Measurements from ENCODE around the gene PCDHB8. TPM values are rescaled to one million over a fixed set of nuclear protein-coding genes. Genes with fewer than 3 reads are reported as not detected.
A peak's percentile ranks its signal among the peaks of the same experiment; 100 is the strongest.
"Not testable (repeated sequence)": the region's sequence is repeated elsewhere in the genome, so short reads cannot be mapped to it uniquely, and the experiment has no call there.

PCDHB8 gene
- total RNA-seq, 1 donor from 2014 or later = 0.40 TPM

DNA sequence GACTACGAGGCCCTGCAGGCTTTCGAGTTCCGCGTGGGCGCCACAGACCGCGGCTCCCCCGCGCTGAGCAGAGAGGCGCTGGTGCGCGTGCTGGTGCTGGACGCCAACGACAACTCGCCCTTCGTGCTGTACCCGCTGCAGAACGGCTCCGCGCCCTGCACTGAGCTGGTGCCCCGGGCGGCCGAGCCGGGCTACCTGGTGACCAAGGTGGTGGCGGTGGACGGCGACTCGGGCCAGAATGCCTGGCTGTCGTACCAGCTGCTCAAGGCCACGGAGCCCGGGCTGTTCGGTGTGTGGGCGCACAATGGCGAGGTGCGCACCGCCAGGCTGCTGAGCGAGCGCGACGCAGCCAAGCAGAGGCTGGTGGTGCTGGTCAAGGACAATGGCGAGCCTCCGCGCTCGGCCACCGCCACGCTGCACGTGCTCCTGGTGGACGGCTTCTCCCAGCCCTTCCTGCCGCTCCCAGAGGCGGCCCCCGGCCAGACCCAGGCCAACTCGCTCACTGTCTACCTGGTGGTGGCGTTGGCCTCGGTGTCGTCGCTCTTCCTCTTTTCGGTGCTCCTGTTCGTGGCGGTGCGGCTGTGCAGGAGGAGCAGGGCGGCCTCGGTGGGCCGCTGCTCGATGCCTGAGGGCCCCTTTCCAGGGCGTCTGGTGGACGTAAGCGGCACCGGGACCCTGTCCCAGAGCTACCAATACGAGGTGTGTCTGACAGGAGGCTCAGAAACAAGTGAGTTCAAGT lies 6.7 kb downstream of the PCDHB8 start:
- ATAC-seq = not testable (repeated sequence)

DNA sequence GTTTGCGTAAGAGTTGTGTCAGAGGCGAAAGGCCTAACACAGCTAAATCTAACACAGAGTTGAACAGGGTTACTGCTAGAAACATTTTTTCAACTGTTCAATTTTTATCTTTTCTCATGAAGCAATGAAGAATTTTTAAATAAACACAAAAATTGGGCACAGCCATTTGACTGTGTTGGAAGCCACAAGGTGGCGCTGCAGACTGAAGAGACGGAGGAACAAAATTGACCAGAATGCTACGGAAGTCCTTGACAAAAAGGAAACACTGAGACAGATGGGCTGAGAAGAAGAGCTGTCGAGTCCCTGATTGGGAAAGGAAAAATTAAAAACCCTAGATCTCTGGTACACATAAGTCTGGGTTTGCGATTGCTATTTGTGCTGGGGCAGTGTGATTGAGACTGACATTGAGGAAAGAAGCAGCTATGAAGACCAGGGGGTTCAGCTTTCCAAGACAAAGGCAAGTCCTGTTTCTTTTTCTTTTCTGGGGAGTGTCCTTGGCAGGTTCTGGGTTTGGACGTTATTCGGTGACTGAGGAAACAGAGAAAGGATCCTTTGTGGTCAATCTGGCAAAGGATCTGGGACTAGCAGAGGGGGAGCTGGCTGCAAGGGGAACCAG lies 9.4 kb downstream of the PCDHB8 start, which contains the start of gene PCDHB9:
Gene PCDHB9 (plus strand): TSS at position 265 of the 616 bp plus-strand sequence. CDS start 158 bp downstream, at position 423.
- no peak for ATAC-seq

DNA sequence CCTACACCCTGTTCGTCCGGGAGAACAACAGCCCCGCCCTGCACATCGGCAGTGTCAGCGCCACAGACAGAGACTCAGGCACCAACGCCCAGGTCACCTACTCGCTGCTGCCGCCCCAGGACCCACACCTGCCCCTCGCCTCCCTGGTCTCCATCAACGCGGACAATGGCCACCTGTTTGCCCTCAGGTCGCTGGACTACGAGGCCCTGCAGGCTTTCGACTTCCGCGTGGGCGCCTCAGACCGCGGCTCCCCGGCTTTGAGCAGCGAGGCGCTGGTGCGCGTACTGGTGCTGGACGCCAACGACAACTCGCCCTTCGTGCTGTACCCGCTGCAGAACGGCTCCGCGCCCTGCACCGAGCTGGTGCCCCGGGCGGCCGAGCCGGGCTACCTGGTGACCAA lies 11.1 kb downstream of the PCDHB8 start:
- not testable (repeated sequence) for ATAC-seq

DNA sequence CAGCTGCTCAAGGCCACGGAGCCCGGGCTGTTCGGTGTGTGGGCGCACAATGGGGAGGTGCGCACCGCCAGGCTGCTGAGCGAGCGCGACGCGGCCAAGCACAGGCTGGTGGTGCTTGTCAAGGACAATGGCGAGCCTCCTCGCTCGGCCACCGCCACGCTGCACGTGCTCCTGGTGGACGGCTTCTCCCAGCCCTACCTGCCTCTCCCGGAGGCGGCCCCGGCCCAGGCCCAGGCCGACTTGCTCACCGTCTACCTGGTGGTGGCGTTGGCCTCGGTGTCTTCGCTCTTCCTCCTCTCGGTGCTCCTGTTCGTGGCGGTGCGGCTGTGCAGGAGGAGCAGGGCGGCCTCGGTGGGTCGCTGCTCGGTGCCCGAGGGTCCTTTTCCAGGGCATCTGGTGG lies 11.5 kb downstream of the PCDHB8 start:
- ATAC-seq = not testable (repeated sequence)

DNA sequence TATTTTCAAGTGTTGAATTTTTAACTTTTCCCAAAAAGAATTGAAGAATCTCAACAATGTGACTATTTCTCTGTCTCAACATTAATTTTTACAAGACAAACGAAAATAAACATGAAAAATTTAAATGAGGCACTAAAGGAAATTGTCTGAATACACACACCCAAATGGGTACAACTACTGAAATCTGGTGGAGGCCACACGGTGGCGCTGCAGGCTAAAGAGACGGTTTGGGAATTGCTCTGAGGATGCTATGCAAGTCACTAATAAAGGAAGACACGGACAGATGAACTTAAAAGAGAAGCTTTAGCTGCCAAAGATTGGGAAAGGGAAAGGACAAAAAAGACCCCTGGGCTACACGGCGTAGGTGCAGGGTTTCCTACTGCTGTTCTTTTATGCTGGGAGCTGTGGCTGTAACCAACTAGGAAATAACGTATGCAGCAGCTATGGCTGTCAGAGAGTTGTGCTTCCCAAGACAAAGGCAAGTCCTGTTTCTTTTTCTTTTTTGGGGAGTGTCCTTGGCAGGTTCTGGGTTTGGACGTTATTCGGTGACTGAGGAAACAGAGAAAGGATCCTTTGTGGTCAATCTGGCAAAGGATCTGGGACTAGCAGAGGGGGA lies 14.6 kb downstream of the PCDHB8 start, which contains the start of gene PCDHB10:
Gene PCDHB10 (plus strand): TSS at position 244 of the 616 bp plus-strand sequence. CDS start 200 bp downstream, at position 444.
- ATAC-seq = no peak

DNA sequence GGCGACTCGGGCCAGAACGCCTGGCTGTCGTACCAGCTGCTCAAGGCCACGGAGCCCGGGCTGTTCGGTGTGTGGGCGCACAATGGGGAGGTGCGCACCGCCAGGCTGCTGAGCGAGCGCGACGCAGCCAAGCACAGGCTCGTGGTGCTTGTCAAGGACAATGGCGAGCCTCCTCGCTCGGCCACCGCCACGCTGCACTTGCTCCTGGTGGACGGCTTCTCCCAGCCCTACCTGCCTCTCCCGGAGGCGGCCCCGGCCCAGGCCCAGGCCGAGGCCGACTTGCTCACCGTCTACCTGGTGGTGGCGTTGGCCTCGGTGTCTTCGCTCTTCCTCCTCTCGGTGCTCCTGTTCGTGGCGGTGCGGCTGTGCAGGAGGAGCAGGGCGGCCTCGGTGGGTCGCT lies 16.7 kb downstream of the PCDHB8 start:
- not testable (repeated sequence) for ATAC-seq

DNA sequence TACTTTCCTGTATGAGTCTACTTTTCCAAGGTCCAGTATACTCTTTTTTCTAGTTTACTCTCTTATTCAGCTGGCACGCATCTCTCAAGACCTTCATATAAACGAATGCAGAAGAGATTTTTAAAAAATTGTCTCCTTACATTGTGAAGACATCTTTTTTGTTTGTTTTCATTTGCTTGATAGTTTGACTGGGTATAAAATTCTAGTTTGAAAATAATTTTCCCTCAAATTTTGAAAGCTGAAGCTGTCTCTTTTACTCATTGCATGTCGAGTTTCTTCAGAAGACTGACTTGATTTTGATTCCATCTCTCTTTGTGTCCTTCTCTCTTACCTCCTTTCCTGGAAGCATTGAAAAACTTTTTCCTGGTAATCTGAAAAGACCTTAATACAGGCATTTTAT lies 18.8 kb downstream of the PCDHB8 start:
- no peak for ATAC-seq

DNA sequence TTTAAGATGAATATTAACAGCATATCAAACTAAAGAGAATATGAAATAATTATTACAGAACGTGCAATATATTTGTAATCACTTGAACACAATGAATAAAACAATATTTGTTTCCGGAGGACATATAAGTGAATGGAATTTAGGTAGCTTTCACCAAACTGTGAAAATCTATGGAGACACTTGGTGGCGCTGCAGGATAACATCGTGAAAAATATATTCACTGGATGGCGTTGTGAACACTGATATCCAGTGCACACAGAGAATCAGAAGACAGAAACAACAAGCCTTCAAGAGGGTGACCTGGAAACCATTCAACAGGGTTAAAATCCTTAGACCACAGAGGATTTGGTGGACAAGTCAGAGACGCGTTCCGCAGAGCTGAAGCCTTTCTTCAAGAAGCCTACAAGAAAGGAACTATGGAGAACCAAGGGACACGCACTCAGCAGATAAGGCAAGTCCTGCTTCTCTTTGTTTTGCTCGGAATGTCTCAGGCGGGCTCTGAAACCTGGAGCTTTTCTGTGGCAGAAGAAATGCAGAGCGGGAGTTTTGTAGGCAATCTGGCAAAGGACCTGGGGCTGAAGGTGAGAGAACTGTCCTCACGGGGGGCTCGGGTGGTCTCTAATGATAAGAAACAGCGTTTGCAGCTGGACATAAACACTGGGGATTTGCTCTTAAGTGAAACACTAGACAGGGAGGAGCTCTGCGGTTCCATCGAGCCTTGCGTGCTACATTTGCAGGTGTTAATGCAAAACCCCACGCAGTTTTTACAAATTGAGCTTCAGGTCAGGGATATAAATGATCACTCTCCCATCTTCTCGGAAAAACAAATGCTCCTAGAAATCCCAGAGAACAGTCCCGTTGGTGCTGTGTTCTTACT lies 22.0 kb downstream of the PCDHB8 start, which contains the start of gene PCDHB11:
Gene PCDHB11 (plus strand): TSS at position 269 of the 877 bp plus-strand sequence. CDS start 148 bp downstream, at position 417.
- no peak for ATAC-seq

DNA sequence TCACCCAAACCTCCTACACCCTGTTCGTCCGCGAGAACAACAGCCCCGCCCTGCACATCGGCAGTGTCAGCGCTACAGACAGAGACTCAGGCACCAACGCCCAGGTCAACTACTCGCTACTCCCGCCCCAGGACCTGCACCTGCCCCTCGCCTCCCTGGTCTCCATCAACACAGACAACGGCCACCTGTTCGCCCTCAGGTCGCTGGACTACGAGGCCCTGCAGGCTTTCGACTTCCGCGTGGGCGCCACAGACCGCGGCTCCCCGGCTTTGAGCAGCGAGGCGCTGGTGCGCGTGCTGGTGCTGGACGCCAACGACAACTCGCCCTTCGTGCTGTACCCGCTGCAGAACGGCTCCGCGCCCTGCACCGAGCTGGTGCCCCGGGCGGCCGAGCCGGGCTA lies 23.5 kb downstream of the PCDHB8 start:
- not testable (repeated sequence) for ATAC-seq

DNA sequence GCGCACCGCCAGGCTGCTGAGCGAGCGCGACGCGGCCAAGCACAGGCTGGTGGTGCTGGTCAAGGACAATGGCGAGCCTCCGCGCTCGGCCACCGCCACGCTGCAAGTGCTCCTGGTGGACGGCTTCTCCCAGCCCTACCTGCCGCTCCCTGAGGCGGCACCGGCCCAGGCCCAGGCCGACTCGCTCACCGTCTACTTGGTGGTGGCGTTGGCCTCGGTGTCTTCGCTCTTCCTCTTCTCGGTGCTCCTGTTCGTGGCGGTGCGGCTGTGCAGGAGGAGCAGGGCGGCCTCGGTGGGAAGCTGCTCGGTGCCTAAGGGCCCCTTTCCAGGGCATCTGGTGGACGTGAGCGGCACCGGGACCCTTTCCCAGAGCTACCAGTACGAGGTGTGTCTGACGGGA lies 24.1 kb downstream of the PCDHB8 start:
- not testable (repeated sequence) for ATAC-seq

DNA sequence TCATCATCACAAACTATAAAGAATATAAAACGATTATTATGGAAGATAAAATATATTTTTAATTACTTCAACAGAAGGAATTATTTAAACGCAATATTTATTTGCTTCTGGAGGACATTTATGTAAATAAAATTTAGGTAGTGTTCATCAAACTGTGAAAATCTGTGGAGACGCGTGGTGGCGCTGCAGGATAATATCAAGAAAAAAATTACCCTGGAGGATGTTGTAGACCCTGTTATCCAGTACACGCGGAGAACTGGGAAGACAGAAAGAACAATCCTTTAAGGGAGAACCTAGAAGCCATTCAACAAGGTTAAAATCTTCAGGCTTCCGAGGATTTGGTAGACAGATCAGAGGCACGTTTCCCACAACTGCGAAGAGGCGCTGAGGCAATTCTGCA lies 30.9 kb downstream of the PCDHB8 start, which contains the start of gene PCDHB12:
Gene PCDHB12 (plus strand): TSS at position 242 of the 400 bp plus-strand sequence. CDS start 189 bp downstream, outside the sequence.
- ATAC-seq = no peak

DNA sequence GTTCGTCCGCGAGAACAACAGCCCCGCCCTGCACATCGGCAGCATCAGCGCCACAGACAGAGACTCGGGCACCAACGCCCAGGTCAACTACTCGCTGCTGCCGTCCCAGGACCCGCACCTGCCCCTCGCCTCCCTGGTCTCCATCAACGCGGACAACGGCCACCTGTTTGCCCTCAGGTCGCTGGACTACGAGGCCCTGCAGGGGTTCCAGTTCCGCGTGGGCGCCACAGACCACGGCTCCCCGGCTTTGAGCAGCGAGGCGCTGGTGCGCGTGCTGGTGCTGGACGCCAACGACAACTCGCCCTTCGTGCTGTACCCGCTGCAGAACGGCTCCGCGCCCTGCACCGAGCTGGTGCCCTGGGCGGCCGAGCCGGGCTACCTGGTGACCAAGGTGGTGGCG lies 32.7 kb downstream of the PCDHB8 start:
- ATAC-seq = not testable (repeated sequence)

DNA sequence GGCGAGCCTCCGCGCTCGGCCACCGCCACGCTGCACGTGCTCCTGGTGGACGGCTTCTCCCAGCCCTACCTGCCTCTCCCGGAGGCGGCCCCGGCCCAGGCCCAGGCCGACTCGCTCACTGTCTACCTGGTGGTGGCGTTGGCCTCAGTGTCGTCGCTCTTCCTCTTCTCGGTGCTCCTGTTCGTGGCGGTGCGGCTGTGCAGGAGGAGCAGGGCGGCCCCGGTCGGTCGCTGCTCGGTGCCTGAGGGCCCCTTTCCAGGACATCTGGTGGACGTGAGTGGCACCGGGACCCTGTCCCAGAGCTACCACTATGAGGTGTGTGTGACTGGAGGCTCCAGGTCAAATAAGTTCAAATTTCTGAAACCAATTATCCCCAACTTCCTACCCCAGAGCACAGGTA lies 33.3 kb downstream of the PCDHB8 start:
- ATAC-seq = not testable (repeated sequence)

DNA sequence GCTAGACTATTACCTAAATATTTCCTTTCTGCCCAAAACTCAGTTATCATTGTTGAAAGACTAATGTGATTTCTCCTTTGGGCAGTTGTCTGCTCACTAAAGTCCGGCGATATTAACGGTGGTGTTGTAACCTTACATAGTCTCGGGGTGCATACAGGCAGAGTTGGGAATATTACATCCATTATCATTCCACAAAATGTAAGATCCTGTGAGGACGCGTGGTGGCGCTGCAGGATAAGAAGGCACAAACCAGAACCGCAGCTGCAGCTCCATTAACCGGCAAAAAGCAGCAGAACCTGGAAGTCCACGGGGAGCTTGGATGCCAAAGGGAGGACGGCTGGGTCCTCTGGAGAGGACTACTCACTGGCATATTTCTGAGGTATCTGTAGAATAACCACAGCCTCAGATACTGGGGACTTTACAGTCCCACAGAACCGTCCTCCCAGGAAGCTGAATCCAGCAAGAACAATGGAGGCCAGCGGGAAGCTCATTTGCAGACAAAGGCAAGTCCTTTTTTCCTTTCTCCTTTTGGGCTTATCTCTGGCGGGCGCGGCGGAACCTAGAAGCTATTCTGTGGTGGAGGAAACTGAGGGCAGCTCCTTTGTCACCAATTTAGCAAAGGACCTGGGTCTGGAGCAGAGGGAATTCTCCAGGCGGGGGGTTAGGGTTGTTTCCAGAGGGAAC lies 36.2 kb downstream of the PCDHB8 start, which contains the start of gene PCDHB13:
Gene PCDHB13 (plus strand): TSS at position 264 of the 684 bp plus-strand sequence. CDS start 205 bp downstream, at position 469.
- peak; percentile 41 for ATAC-seq

DNA sequence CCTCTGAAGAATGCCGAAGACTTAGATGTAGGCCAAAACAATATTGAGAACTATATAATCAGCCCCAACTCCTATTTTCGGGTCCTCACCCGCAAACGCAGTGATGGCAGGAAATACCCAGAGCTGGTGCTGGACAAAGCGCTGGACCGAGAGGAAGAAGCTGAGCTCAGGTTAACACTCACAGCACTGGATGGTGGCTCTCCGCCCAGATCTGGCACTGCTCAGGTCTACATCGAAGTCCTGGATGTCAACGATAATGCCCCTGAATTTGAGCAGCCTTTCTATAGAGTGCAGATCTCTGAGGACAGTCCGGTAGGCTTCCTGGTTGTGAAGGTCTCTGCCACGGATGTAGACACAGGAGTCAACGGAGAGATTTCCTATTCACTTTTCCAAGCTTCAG lies 37.0 kb downstream of the PCDHB8 start:
- ATAC-seq = not testable (repeated sequence)

DNA sequence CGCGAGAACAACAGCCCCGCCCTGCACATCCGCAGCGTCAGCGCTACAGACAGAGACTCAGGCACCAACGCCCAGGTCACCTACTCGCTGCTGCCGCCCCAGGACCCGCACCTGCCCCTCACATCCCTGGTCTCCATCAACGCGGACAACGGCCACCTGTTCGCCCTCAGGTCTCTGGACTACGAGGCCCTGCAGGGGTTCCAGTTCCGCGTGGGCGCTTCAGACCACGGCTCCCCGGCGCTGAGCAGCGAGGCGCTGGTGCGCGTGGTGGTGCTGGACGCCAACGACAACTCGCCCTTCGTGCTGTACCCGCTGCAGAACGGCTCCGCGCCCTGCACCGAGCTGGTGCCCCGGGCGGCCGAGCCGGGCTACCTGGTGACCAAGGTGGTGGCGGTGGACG lies 37.9 kb downstream of the PCDHB8 start:
- not testable (repeated sequence) for ATAC-seq

DNA sequence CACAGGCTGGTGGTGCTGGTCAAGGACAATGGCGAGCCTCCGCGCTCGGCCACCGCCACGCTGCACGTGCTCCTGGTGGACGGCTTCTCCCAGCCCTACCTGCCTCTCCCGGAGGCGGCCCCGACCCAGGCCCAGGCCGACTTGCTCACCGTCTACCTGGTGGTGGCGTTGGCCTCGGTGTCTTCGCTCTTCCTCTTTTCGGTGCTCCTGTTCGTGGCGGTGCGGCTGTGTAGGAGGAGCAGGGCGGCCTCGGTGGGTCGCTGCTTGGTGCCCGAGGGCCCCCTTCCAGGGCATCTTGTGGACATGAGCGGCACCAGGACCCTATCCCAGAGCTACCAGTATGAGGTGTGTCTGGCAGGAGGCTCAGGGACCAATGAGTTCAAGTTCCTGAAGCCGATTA lies 38.4 kb downstream of the PCDHB8 start:
- not testable (repeated sequence) for ATAC-seq

DNA sequence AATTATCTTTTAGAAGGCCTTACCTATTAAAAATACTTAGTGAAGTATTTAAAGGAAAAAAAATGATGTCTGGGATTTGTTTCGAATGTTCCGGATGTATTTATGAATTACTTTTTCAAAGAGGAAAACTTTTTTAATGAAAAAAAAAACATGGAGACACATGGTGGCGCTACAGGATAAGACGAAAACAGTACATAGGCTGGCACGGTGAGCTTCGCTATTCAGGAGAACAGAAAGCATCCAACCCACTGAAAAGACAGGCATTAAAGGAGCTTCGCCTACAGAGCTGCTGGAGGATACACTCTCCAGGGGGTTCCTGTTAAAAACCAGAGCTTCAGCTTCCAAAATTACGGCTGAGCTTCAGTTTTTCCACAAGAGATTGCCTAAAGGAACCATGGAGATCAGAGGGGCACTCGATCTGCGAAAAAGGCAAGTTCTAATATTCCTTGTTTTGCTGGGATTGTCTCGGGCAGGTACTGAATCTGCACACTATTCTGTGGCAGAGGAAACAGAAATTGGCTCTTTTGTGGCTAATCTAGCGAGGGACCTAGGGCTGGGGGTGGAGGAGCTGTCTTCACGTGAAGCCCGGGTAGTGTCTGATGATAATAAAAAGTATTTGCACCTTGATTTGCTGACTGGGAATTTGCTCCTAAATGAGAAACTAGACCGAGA lies 45.7 kb downstream of the PCDHB8 start, which contains the start of gene PCDHB14:
Gene PCDHB14 (plus strand): TSS at position 232 of the 672 bp plus-strand sequence. CDS start 163 bp downstream, at position 395.
- no peak for ATAC-seq

DNA sequence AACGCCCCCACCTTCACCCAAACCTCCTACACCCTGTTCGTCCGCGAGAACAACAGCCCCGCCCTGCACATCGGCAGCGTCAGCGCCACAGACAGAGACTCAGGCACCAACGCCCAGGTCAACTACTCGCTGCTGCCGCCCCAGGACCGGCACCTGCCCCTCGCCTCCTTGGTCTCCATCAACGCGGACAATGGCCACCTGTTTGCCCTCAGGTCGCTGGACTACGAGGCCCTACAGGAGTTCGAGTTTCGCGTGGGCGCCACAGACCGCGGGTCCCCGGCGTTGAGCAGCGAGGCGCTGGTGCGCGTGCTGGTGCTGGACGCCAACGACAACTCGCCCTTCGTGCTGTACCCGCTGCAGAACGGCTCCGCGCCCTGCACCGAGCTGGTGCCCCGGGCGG lies 47.3 kb downstream of the PCDHB8 start:
- ATAC-seq = not testable (repeated sequence)

DNA sequence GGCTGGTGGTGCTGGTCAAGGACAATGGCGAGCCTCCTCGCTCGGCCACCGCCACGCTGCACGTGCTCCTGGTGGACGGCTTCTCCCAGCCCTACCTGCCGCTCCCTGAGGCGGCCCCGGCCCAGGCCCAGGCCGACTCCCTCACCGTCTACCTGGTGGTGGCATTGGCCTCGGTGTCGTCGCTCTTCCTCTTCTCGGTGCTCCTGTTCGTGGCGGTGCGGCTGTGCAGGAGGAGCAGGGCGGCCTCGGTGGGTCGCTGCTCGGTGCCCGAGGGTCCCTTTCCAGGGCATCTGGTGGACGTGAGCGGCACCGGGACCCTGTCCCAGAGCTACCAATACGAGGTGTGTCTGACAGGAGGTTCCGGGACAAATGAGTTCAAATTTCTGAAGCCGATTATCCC lies 47.8 kb downstream of the PCDHB8 start:
- not testable (repeated sequence) for ATAC-seq

All from esophagus mucosa (tissue), 1 donor.